K562 (cell line): Measurements from ENCODE around the gene RORC.

ENCODE experiments used
- CBFB ChIP-seq: sonication (generic); formaldehyde crosslinking; IDR thresholded peaks from 2 replicates; pipeline ENCODE4 v1.4.0; 2020; ENCODE audit warnings: mild to moderate bottlenecking, missing genetic modification reagents
- CHD7 ChIP-seq: fragments of 200-600 bp; sonication (generic); IDR thresholded peaks from one replicate; pipeline ENCODE4 v1.6.1; 2012; ENCODE audit warnings: mild to moderate bottlenecking, low read depth, low read length, inconsistent platforms
- GABPA ChIP-seq: fragments of 200-800 bp; sonication (Bioruptor generic); conservative IDR thresholded peaks from 2 replicates; pipeline ENCODE4 v1.6.1; 2016; ENCODE audit warnings: low read depth, missing genetic modification characterization, missing compliant biosample characterization
- KLF10 ChIP-seq: fragments of 250-450 bp; sonication (Bioruptor Pico); IDR thresholded peaks from 2 replicates; pipeline ENCODE4 v1.6.1; 2021; ENCODE audit warnings: matching md5 sums
- POLR2AphosphoS5 ChIP-seq: IDR thresholded peaks from 2 replicates; pipeline ENCODE4 v1.6.1; 2011; ENCODE audit warnings: mild to moderate bottlenecking, low read depth, low read length, moderate library complexity; ENCODE audit not compliant: control insufficient read depth, insufficient read depth
- RBM22 ChIP-seq: fragments of 200-400 bp; formaldehyde crosslinking; IDR thresholded peaks from 2 replicates; pipeline ENCODE4 v1.6.1; 2018; ENCODE audit warnings: low read length, low read depth; ENCODE audit not compliant: poor library complexity, severe bottlenecking
- SETDB1 ChIP-seq: IDR thresholded peaks from one replicate; pipeline ENCODE4 v1.6.1; 2012; ENCODE audit warnings: low read length, control low read depth, inconsistent platforms
- ZNF354B ChIP-seq: fragments of 250-450 bp; sonication (Bioruptor Pico); IDR thresholded peaks from 2 replicates; pipeline ENCODE4 v1.4.0; 2020
- ZNF589 ChIP-seq: fragments of 200-800 bp; sonication (Bioruptor generic); IDR thresholded peaks from 2 replicates; pipeline ENCODE4 v1.6.1; 2016; ENCODE audit warnings: low read depth, missing genetic modification characterization, missing compliant biosample characterization
- TF ChIP-seq, protein P1 (sequence below), 3 experiments: IDR thresholded peaks in 2 of 3; conservative IDR thresholded peaks in 1 of 3; 2 replicates each; pipeline ENCODE4 v1.5.1; 2011 to 2012; ENCODE audit warnings: low read length in 3 of 3, mild to moderate bottlenecking in 3 of 3, control low read depth in 2 of 3, improper control_type of control experiment in 1 of 3, inconsistent platforms in 1 of 3, low read depth in 1 of 3, mixed read lengths in 1 of 3, moderate library complexity in 1 of 3; ENCODE audit not compliant: insufficient read depth in 2 of 3

DNA sequence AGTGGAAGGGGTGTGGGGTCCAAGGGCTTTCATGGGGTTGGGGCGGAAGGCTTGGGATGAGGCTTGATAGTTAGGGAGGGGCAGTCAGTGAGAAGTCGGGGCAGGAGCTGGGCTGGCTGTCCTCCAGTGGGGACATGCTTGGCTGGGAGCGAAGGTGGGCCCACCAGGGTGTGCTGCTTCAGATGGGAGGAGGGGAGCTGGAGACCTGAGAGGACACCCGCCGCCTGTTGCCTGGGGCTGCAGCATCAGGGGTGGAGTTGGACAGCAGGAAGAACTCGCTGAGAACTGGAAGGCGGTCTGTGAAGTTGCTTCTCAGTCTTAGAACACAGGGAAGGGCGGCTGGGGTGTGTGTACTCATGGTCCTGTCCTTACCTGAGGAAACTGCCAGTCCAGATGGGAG, 20.3 kb upstream of the RORC start:
- TF ChIP-seq KLF10 (CRISPR knock-in tag): no peak
- no peak for TF ChIP-seq POLR2AphosphoS5
- TF ChIP-seq GABPA: no peak
- no peak for TF ChIP-seq CBFB
- TF ChIP-seq SETDB1: no peak
- no peak for TF ChIP-seq ZNF354B
- TF ChIP-seq CHD7: no peak
- TF ChIP-seq ZNF589 (CRISPR knock-in tag): no peak
- no peak for TF ChIP-seq RBM22
- TF ChIP-seq, protein P1, sequence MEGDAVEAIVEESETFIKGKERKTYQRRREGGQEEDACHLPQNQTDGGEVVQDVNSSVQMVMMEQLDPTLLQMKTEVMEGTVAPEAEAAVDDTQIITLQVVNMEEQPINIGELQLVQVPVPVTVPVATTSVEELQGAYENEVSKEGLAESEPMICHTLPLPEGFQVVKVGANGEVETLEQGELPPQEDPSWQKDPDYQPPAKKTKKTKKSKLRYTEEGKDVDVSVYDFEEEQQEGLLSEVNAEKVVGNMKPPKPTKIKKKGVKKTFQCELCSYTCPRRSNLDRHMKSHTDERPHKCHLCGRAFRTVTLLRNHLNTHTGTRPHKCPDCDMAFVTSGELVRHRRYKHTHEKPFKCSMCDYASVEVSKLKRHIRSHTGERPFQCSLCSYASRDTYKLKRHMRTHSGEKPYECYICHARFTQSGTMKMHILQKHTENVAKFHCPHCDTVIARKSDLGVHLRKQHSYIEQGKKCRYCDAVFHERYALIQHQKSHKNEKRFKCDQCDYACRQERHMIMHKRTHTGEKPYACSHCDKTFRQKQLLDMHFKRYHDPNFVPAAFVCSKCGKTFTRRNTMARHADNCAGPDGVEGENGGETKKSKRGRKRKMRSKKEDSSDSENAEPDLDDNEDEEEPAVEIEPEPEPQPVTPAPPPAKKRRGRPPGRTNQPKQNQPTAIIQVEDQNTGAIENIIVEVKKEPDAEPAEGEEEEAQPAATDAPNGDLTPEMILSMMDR (IDR thresholded peaks at IDR 0.05 in 2 of 3, conservative IDR thresholded peaks at IDR 0.05 in 1 of 3; ENCODE audit: insufficient read depth in 2 of 3, low read depth in 1 of 3, low read length in 3 of 3): no peak
